H9 (cell line): ENCODE measurements around the gene PCDHA4. TPM values are rescaled to one million over a fixed set of nuclear protein-coding genes. Genes with fewer than 3 reads are reported as not detected.
A peak's percentile ranks its signal among the peaks of the same experiment; 100 is the strongest.

Experiments
- DNase-seq: peaks from one replicate; pipeline ENCODE4 v3.0.0-alpha.2; 2017
- H2AFZ ChIP-seq: one replicate; pipeline ENCODE4 v1.6.1; 2013; ENCODE audit warnings: mild to moderate bottlenecking, low read length, control low read depth, moderate library complexity
- H2AK5ac ChIP-seq: 2 replicates; pipeline ENCODE4 v1.6.1; 2013; ENCODE audit warnings: low read length, control low read depth, mixed read lengths; ENCODE audit not compliant: insufficient read length
- H2BK120ac ChIP-seq: one replicate; pipeline ENCODE4 v1.6.1; 2013; ENCODE audit warnings: low read depth, mild to moderate bottlenecking, low read length, control low read depth, inconsistent platforms; ENCODE audit not compliant: poor library complexity, severe bottlenecking
- H2BK12ac ChIP-seq: 2 replicates; pipeline ENCODE4 v1.6.1; 2013; ENCODE audit warnings: low read length, control low read depth, mixed read lengths, low read depth; ENCODE audit not compliant: insufficient read length
- H2BK15ac ChIP-seq: 2 replicates; pipeline ENCODE4 v1.6.1; 2013; ENCODE audit warnings: low read depth, low read length, control low read depth
- H2BK20ac ChIP-seq: one replicate; pipeline ENCODE4 v1.6.1; 2013; ENCODE audit warnings: low read depth, mild to moderate bottlenecking, low read length, control low read depth, inconsistent platforms; ENCODE audit not compliant: poor library complexity, severe bottlenecking
- H2BK5ac ChIP-seq: 2 replicates; pipeline ENCODE4 v1.6.1; 2013; ENCODE audit warnings: low read length, control low read depth, mixed read lengths; ENCODE audit not compliant: insufficient read length
- H3K14ac ChIP-seq: 2 replicates; pipeline ENCODE4 v1.6.1; 2013; ENCODE audit warnings: low read length, control low read depth; ENCODE audit not compliant: insufficient read depth
- H3K18ac ChIP-seq: 2 replicates; pipeline ENCODE4 v1.6.1; 2013; ENCODE audit warnings: low read depth, mild to moderate bottlenecking, mixed read lengths, low read length, control low read depth; ENCODE audit not compliant: insufficient read length
- H3K23ac ChIP-seq: 2 replicates; pipeline ENCODE4 v1.6.1; 2013; ENCODE audit warnings: low read length, control low read depth, mixed read lengths, low read depth; ENCODE audit not compliant: insufficient read length
- H3K23me2 ChIP-seq: 2 replicates; pipeline ENCODE4 v1.6.1; 2013; ENCODE audit warnings: low read depth, mild to moderate bottlenecking, mixed read lengths, low read length, control low read depth; ENCODE audit not compliant: insufficient read length, poor library complexity, severe bottlenecking
- H3K27ac ChIP-seq: 2 replicates; pipeline ENCODE4 v1.5.1; 2013; ENCODE audit warnings: low read length, control low read depth, mixed read lengths, low read depth; ENCODE audit not compliant: insufficient read length
- H3K27me3 ChIP-seq: 2 replicates; pipeline ENCODE4 v1.6.1; 2013; ENCODE audit warnings: low read length, control low read depth, inconsistent platforms; ENCODE audit not compliant: insufficient read depth
- H3K4ac ChIP-seq: 2 replicates; pipeline ENCODE4 v1.6.1; 2013; ENCODE audit warnings: low read depth, mild to moderate bottlenecking, control low read depth, inconsistent platforms, low read length, moderate library complexity
- H3K4me1 ChIP-seq: 2 replicates; pipeline ENCODE4 v1.6.1; 2013; ENCODE audit warnings: low read length, control low read depth, inconsistent platforms; ENCODE audit not compliant: insufficient read depth
- H3K4me2 ChIP-seq: 2 replicates; pipeline ENCODE4 v1.6.1; 2013; ENCODE audit warnings: low read length, control low read depth, mixed read lengths; ENCODE audit not compliant: insufficient read length, insufficient read depth
- H3K56ac ChIP-seq: 2 replicates; pipeline ENCODE4 v1.6.1; 2013; ENCODE audit warnings: low read depth, mild to moderate bottlenecking, mixed read lengths, low read length, control low read depth; ENCODE audit not compliant: insufficient read length
- H3K79me1 ChIP-seq: 2 replicates; pipeline ENCODE4 v1.6.1; 2013; ENCODE audit warnings: low read depth, mild to moderate bottlenecking, moderate library complexity, low read length, control low read depth, inconsistent platforms; ENCODE audit not compliant: insufficient read depth, poor library complexity, severe bottlenecking
- H3K79me2 ChIP-seq: 2 replicates; pipeline ENCODE4 v1.6.1; 2013; ENCODE audit warnings: low read length, control low read depth, inconsistent platforms; ENCODE audit not compliant: insufficient read depth
- H3K9ac ChIP-seq: 2 replicates; pipeline ENCODE4 v1.6.1; 2013; ENCODE audit warnings: low read length, control low read depth, mixed read lengths; ENCODE audit not compliant: insufficient read length; ENCODE audit errors: extremely low read depth
- H3K9me3 ChIP-seq: one replicate; pipeline ENCODE4 v1.6.1; 2013; ENCODE audit warnings: low read depth, low read length, inconsistent platforms; ENCODE audit not compliant: control insufficient read depth
- H3T11ph ChIP-seq: one replicate; pipeline ENCODE4 v1.6.1; 2013; ENCODE audit warnings: mild to moderate bottlenecking, low read length, control low read depth, inconsistent platforms
- H4K20me1 ChIP-seq: one replicate; pipeline ENCODE4 v1.6.1; 2013; ENCODE audit not compliant: control insufficient read depth, insufficient read length, insufficient read depth
- H4K5ac ChIP-seq: 2 replicates; pipeline ENCODE4 v1.6.1; 2013; ENCODE audit warnings: low read depth, mild to moderate bottlenecking, mixed read lengths, low read length, control low read depth; ENCODE audit not compliant: insufficient read length
- H4K8ac ChIP-seq: replicated peaks from 2 replicates; pipeline ENCODE4 v1.6.1; 2013; ENCODE audit warnings: low read length, control low read depth, mixed read lengths, low read depth; ENCODE audit not compliant: insufficient read length
- H4K91ac ChIP-seq: 2 replicates; pipeline ENCODE4 v1.6.1; 2013; ENCODE audit warnings: low read depth, mild to moderate bottlenecking, moderate library complexity, mixed read lengths, low read length, control low read depth; ENCODE audit not compliant: insufficient read length
- H3K27ac Mint-ChIP-seq, 3 experiments: 2 replicates in 2 of 3; 3 replicates in 1 of 3; pipeline ENCODE4 v1.8.0; 2020 to 2021; ENCODE audit warnings: mixed read lengths in 3 of 3, mild to moderate bottlenecking in 1 of 3, moderate library complexity in 1 of 3
- H3K27me3 Mint-ChIP-seq: 2 replicates; pipeline ENCODE4 v1.8.0; 2021; ENCODE audit warnings: low read depth, mild to moderate bottlenecking, moderate library complexity, mixed read lengths
- H3K36me3 Mint-ChIP-seq, 3 experiments: 2 replicates in 2 of 3; 3 replicates in 1 of 3; pipeline ENCODE4 v1.8.0; 2020 to 2021; ENCODE audit warnings: low read depth in 3 of 3, mixed read lengths in 3 of 3; ENCODE audit not compliant: insufficient read depth in 1 of 3
- H3K4me1 Mint-ChIP-seq, 2 experiments: 2 replicates each; pipeline ENCODE4 v1.8.0; 2020; ENCODE audit warnings: mixed read lengths in 2 of 2
- H3K4me3 Mint-ChIP-seq, 2 experiments: 2 replicates in 1 of 2; 3 replicates in 1 of 2; pipeline ENCODE4 v1.8.0; 2020 to 2021; ENCODE audit warnings: mild to moderate bottlenecking in 2 of 2, mixed read lengths in 2 of 2, moderate library complexity in 1 of 2
- H3K9me3 Mint-ChIP-seq, 2 experiments: 2 replicates in 1 of 2; 3 replicates in 1 of 2; pipeline ENCODE4 v1.8.0; 2020; ENCODE audit warnings: mild to moderate bottlenecking in 2 of 2, mixed read lengths in 2 of 2, moderate library complexity in 1 of 2
- WGBS: extraction: QIAGEN DNeasy Blood & Tissue Kit; methylation state at CpG from one replicate; pipeline ENCODE4 v1.1.7; 2013; ENCODE audit warnings: missing lambda C conversion rate, low lambda C conversion rate, mixed read lengths; ENCODE audit not compliant: insufficient read length; ENCODE audit errors: extremely low coverage; 5-methylcytosine and 5-hydroxymethylcytosine counted together
- total RNA-seq: library from RNA; stranded (reverse); gene quantifications from 2 replicates; pipeline ENCODE4 v1.2.1, GENCODE V29; 2021
- TF ChIP-seq, protein P1 (sequence below): fragments of 200-600 bp; sonication (generic); conservative IDR thresholded peaks from 3 replicates; pipeline ENCODE4 v1.8.0; 2021; ENCODE audit warnings: antibody characterized with exemption, mild to moderate bottlenecking

PCDHA4 gene
- total RNA-seq, 1 experiment from 2014 or later: 3.5 TPM

DNA sequence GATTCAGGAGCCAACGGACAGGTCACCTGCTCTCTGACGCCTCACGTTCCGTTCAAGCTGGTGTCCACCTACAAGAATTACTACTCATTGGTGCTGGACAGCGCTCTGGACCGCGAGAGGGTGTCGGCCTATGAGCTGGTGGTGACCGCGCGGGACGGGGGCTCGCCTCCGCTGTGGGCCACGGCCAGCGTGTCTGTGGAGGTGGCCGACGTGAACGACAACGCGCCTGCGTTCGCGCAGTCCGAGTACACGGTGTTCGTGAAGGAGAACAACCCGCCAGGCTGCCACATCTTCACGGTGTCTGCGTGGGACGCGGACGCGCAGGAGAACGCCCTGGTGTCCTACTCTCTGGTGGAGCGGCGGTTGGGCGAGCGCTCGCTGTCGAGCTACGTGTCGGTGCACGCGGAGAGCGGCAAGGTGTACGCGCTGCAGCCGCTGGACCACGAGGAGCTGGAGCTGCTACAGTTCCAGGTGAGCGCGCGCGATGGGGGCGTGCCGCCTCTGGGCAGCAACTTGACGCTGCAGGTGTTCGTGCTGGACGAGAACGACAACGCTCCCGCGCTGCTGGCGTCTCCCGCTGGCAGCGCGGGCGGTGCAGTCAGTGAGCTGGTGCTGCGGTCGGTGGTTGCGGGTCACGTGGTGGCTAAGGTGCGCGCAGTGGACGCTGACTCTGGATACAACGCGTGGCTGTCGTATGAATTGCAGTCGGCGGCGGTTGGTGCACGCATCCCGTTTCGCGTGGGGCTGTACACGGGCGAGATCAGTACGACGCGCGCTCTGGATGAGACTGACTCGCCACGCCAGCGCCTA is 50.5 kb downstream of the PCDHA4 start:
- Mint-ChIP-seq H3K36me3 (peaks cover 32 to 50% (median 33%) of the 10 kb centered on the region in 3 experiments), H3K27ac (no peak overlapping the region), H3K4me1 (peaks cover 6 to 13% of the 10 kb centered on the region in 2 experiments; a peak in 3 of 4 replicates), H3K4me3 (no peak overlapping the region), H3K27me3 (no peaks in the 10 kb centered on the region), H3K9me3 (peaks cover 32 to 43% of the 10 kb centered on the region in 2 experiments)
- Histone ChIP-seq H3K14ac (no peak overlapping the region), H2BK15ac (no peak overlapping the region), H2BK120ac (no peak overlapping the region), H3K4me2 (no peak overlapping the region), H3K9me3 (peaks cover 9% of the 10 kb centered on the region), H2BK12ac (no peak overlapping the region), H3K9ac (no peak overlapping the region), H3K27me3 (no peaks in the 10 kb centered on the region), H3K27ac (no peak overlapping the region), H3K18ac (no peak overlapping the region), H2AFZ (no peak overlapping the region), H3K56ac (no peak overlapping the region), H4K8ac (no peak overlapping the region), H3K4me1 (no peaks in the 10 kb centered on the region), H3K23ac (no peak overlapping the region), H4K5ac (no peak overlapping the region), H3K4ac (no peak overlapping the region), H4K20me1 (no peaks in the 10 kb centered on the region), H3K23me2 (no peaks in the 10 kb centered on the region), H3K79me1 (no peaks in the 10 kb centered on the region), H3T11ph (no peak overlapping the region), H2AK5ac (no peak overlapping the region), H4K91ac (no peak overlapping the region), H2BK5ac (no peak overlapping the region), H3K79me2 (no peaks in the 10 kb centered on the region), H2BK20ac (no peak overlapping the region)
- TF ChIP-seq, protein P1, sequence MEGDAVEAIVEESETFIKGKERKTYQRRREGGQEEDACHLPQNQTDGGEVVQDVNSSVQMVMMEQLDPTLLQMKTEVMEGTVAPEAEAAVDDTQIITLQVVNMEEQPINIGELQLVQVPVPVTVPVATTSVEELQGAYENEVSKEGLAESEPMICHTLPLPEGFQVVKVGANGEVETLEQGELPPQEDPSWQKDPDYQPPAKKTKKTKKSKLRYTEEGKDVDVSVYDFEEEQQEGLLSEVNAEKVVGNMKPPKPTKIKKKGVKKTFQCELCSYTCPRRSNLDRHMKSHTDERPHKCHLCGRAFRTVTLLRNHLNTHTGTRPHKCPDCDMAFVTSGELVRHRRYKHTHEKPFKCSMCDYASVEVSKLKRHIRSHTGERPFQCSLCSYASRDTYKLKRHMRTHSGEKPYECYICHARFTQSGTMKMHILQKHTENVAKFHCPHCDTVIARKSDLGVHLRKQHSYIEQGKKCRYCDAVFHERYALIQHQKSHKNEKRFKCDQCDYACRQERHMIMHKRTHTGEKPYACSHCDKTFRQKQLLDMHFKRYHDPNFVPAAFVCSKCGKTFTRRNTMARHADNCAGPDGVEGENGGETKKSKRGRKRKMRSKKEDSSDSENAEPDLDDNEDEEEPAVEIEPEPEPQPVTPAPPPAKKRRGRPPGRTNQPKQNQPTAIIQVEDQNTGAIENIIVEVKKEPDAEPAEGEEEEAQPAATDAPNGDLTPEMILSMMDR: no peak
- peak; percentile 36 for DNase-seq
- no CpG with 5 or more reads among the region's 94 CpGs for WGBS
